H7 (cell line): ENCODE data around the gene CCDC138. TPM values are rescaled to one million over a fixed set of nuclear protein-coding genes. Genes with fewer than 3 reads are reported as not detected.

Source experiments
- DNase-seq: peaks from one replicate; pipeline ENCODE4 v3.0.0; 2012
- H3K27me3 ChIP-seq: 2 replicates; pipeline ENCODE4 v1.6.0; 2011; ENCODE audit warnings: mild to moderate bottlenecking, low read length; ENCODE audit not compliant: control insufficient read depth, insufficient read depth
- H3K36me3 ChIP-seq: replicated peaks from 2 replicates; pipeline ENCODE4 v1.5.1; 2011; ENCODE audit warnings: low read length; ENCODE audit not compliant: control insufficient read depth, insufficient read depth
- H3K4me3 ChIP-seq: 2 replicates; pipeline ENCODE4 v1.5.1; 2011; ENCODE audit warnings: low read depth, mild to moderate bottlenecking, control low read depth, low read length, moderate library complexity; ENCODE audit not compliant: insufficient read depth
- total RNA-seq: library from RNA; depleted of rRNA; stranded (reverse); fragments of >200 nt; shearing (Covaris generic); gene quantifications from 2 replicates; pipeline ENCODE4 v1.2.3, GENCODE V29; 2014

The CCDC138 gene
- total RNA-seq, 1 experiment from 2014 or later: 13.6 TPM

DNA sequence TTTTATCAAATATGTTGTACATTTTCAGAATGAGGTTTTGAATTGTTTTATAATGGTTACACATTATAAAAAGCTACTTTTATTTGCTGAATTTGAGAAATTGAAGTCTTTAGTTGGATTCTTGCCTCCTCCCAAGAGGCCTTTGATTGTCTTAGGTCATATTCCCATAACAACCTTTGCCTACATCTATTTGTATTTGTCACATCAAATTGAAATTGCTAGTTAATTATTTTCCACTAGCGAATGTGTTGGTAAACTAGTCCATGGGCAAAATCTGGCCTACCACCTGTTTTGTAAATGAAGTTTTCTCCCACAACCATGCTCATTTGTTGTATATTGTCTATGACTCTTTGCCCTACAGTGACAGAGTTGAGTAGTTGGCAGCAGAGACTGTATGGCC is 60.4 kb downstream of the CCDC138 start:
- Histone ChIP-seq H3K27me3 (no peaks in the 10 kb centered on the region), H3K36me3 (peaks cover 2% of the 10 kb centered on the region), H3K4me3 (no peak overlapping the region)
- DNase-seq: no peak

DNA sequence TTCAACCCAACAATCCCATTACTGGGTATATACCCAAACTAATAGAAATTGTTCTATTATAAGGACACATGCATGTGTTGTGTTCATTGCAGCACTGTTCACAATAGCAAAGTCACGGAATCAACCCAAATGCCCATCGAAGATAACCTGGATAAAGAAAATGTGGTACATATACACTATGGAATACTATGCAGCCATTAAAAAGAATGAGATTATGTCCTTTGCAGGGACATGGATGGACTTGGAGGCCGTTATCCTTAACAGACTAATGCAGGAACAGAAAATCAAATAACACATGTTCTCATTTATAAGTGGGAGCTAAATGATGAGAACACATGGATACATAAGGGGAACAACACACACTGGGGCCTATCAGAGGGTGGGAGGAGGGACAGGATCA is 65.8 kb downstream of the CCDC138 start:
- Histone ChIP-seq H3K4me3 (no peak overlapping the region), H3K36me3 (peaks cover 2% of the 10 kb centered on the region), H3K27me3 (no peaks in the 10 kb centered on the region)
- no peak for DNase-seq

DNA sequence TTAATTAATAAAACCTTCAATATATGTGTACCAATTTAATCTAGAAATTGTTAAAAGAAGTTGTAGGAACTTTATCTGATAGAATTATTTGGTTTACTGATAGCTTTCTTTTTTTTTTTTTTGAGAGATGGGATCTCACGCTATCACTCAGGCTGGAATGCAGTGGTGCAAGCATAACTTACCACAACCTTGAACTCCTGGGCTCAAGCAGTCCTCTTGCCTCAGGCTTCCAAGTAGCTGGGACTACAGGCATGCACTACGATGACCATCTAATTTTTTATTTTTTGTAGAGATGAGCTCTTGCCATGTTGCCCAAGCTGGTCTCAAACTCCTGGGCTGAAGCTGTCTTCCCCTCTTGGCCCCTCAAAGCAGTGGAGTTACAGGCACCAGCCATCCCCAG is 66.8 kb downstream of the CCDC138 start:
- Histone ChIP-seq H3K27me3 (no peaks in the 10 kb centered on the region), H3K36me3 (peaks cover 2% of the 10 kb centered on the region), H3K4me3 (no peak overlapping the region)
- DNase-seq: no peak

DNA sequence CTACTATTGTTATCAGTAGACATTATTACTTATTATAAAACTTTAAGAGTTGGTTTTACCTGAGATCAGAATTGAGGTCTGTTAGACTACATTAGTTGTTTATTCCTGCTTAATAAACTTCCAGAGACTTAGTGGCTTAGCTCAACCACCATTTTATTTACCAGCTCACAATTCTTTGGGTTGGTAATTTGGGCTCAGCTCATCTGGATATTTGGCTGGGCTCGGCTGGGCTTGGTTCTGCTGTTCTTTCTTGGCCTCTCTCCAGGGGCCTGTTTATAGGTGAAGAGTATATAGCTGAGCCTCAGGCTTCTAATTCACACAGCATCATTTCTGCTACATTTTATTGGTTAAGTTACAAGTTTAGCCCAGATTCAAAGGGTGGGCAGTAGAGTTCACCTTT is 67.9 kb downstream of the CCDC138 start:
- H3K36me3 ChIP-seq: peaks cover 2% of the 10 kb centered on the region
- no peak for DNase-seq
- no peak overlapping the region for H3K4me3 ChIP-seq
- no peaks in the 10 kb centered on the region for H3K27me3 ChIP-seq

DNA sequence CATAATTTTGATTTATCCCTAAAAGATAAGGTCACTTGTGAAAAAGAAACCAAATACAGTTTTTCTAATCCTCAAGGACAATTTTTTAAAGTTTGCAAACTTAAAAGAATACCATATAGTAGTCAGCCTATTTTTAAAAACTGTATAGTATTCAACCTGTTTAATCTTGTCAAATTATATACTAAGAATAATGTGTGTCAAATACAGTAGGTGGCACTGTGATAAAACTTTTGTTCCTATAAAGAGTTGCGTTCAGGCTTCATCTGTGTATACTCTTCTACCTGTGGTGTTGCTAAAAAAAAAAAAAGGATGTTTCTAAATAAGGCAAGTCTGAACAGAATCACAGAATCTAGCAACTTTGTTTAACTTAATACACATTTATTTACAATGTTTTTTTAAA is 68.6 kb downstream of the CCDC138 start:
- H3K4me3 ChIP-seq: no peak overlapping the region
- DNase-seq: no peak
- H3K36me3 ChIP-seq: no peaks in the 10 kb centered on the region; the same call in 1 of the 2 replicates
- H3K27me3 ChIP-seq: no peaks in the 10 kb centered on the region

DNA sequence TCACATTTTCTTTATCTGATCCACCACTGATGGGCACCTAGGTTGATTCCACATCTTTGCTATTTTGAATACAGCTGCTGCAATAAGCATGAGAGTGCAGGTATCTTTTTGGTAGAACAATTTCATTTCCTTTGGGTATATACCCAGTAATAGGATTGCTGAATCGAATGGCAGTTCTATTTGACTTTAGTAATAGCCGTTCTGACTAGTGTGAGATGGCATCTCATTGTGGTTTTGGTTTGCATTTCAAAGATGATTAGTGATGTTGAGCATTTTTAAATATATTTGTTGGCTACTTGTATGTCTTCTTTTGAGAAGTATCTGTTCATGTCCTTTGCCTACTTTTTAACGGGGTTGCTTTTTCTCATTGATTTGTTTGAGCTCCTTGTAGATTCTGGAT is 72.3 kb downstream of the CCDC138 start:
- Histone ChIP-seq H3K36me3 (no peaks in the 10 kb centered on the region; the same call in 1 of the 2 replicates), H3K4me3 (no peak overlapping the region), H3K27me3 (no peaks in the 10 kb centered on the region)
- no peak for DNase-seq

DNA sequence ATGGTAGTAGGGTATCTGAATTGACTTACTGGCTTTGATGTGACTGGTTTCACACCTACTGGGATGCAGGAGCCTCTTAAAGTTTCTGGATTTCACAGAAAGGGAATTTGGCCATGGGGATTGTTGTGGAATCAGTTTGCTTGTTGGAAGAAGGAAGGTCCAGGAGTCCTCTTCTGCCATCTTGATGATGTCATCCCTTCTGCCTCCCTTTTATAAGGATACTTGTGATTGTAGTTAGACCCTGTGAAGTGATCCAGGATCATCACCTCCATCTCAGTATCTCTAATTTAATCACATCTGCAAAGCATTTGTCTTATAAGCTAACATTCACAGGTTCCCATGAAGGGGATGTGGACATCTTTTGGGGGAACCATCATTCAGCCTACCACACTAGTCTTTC is 79.5 kb downstream of the CCDC138 start:
- Histone ChIP-seq H3K27me3 (no peaks in the 10 kb centered on the region), H3K4me3 (no peak overlapping the region), H3K36me3 (no peaks in the 10 kb centered on the region)
- no peak for DNase-seq

DNA sequence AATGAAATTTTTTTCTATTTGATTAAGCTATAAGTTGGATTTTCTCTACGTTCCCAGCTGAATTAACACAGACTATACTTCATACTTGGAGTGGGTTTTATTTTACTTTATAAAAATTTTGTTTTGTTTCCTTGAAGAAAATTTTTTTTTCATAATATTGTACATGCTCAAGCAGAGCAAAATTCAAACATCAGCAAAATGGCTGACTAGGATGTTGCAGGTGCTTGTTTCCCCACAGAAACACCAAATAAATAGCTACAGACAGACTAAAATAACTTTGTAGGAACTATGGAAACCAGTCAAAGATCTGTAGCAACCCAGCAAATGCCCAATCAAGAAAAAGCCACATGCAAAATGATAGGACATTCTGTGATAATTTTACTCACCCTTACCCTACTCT is 82.3 kb downstream of the CCDC138 start:
- no peaks in the 10 kb centered on the region for H3K27me3 ChIP-seq
- DNase-seq: no peak
- H3K36me3 ChIP-seq: no peaks in the 10 kb centered on the region
- no peak overlapping the region for H3K4me3 ChIP-seq

DNA sequence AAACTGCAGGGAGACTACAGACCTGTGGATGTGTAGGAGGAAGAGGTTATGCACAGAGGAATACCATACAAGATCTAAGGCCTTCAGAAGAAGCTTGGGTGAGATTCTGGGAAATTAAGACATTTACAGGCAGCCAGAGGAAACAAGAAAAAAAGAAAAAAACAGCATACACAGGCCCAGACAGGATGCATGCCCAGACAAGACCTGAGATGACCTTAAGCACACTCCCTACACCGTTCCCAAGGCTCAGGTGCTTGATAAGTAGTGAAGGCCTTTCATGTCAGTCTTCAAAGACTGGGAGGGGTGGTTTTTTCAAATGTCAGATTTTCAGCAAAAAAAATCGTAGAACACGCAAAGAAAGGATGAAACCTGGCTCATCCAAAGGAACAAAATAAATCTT is 83.0 kb downstream of the CCDC138 start:
- Histone ChIP-seq H3K36me3 (no peaks in the 10 kb centered on the region), H3K4me3 (no peak overlapping the region), H3K27me3 (no peaks in the 10 kb centered on the region)
- DNase-seq: no peak

DNA sequence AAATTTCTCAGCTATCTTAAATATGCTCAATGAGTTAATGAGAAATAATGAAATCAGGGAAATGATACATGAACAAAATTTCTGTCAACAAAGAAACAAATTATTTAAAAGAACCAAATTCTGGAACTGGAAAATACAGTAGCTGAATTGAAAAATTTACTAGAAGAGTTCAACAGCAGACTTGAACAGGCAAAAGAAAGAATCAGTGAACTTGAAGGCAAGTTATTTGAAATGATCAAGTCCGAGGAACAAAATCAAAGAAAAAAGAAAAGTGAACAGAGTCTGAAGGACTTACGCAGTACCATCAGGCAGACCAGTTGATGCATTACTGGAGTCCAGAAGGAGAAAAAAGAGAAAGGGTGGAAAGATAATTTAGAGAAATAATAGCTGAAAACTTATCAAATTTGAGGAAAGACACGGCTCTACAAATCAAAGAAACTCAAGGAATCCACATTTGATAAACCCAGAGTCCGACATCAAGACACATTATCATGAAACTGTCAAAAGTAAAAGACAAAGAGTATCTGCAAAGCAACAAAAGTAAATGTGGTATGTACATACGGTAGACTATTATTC is 83.6 kb downstream of the CCDC138 start:
- DNase-seq: no peak
- Histone ChIP-seq H3K27me3 (no peaks in the 10 kb centered on the region), H3K4me3 (no peak overlapping the region), H3K36me3 (no peaks in the 10 kb centered on the region)

DNA sequence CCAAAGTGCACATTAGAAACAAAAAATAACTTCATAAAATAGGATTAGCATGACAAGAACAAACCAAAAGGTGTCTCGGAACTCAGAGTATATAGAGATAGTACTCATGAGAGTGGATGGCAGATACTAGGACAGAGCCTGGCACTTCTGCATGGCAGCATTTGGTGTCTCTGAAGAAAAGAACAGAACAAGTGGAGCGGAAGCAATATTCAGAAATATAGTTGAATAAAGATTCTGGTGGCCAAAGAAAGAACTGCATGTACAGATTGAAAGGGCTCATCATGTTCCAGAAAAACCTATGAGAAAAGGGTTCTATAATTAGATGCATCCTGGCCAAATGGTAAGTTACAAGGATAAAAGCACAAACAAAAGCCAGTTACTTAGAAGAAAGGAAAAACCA is 90.9 kb downstream of the CCDC138 start:
- Histone ChIP-seq H3K4me3 (no peak overlapping the region), H3K27me3 (no peaks in the 10 kb centered on the region)

DNA sequence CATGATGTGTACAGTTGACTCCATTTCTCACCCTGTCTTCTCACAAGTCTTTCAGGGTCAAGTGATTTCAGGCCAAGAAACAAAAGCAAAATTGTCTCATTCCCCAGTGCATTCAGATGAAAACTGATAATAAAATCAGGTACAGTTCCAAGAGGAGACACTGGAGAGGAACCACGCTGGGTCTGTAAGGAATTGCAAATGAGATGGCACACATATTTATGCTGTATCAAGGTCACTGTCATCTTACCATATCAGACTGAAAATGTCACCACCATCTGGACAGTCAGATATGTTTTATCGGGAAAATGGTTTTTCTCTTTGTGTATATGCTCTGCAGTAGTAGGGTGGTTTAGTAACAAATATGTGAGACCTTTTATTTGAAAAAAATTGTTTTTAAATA is 91.7 kb downstream of the CCDC138 start:
- Histone ChIP-seq H3K4me3 (no peak overlapping the region), H3K27me3 (no peaks in the 10 kb centered on the region), H3K36me3 (no peaks in the 10 kb centered on the region)
- DNase-seq: no peak

More for the DNA sequence above, 90.9 kb downstream of the CCDC138 start:
- no peaks in the 10 kb centered on the region for H3K36me3 ChIP-seq
- DNase-seq: no peak

DNA sequence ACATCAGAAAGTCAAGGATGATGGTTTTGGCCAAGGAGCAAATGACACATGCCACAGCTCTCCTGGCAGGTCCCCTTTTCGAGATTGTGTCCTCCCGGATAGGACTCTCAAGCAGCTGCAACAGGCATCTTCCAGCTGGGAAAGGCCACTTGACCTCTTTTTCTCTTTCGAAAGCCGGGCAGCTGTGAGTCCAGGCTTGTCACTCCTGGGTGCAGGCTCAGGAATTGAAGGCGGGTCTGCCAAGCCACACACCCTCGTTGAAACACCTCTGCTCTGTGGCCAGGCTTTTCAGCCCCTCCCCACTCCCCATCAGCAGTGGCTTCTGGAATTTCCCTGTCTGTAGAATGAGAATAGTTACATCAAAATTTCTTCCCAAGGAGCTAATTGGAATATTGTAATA is 98.0 kb downstream of the CCDC138 start:
- peak; percentile 46 for DNase-seq

DNA sequence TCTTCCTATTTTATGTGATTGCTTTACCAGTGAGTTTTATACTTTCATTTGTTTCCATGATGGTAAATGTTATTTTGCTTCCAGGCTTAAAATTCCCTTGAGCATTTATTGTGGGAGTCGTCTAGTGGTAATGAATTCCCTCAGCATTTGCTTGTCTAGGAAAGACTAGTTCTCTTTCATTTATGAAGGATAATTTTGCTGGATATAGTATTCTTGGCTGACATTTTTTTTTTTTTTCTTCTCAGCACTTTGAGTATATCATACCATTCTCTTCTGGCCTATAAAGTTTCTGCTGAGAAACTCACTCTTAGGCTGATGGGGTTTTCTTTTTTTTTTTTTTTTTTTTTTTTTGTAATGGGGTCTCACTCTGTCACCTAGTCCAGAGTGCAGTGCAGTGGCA is 103.3 kb downstream of the CCDC138 start:
- H3K36me3 ChIP-seq: no peaks in the 10 kb centered on the region
- no peaks in the 10 kb centered on the region for H3K27me3 ChIP-seq
- no peak for DNase-seq
- H3K4me3 ChIP-seq: no peak overlapping the region

More for the DNA sequence above, 98.0 kb downstream of the CCDC138 start:
- Histone ChIP-seq H3K27me3 (no peaks in the 10 kb centered on the region), H3K4me3 (no peak overlapping the region), H3K36me3 (no peaks in the 10 kb centered on the region)

DNA sequence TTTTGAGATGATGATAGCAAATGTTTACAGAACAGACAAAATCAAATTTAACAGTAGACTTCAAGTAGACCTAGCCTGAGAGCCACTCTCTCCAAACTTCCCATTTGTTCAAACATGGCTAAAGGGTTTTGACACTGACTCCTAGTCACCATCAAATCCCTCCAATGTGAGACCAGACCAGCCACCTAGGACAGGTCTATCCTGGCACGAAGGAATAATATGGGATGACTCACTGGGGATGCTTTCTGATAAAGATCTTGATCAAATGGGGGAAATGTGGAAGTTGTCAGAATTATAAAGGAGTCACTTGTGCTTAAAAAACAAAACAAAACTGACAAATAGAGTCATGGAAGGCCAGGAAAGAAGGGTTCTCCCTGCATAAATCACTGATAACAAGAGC is 106.7 kb downstream of the CCDC138 start:
- H3K4me3 ChIP-seq: no peak overlapping the region
- no peaks in the 10 kb centered on the region for H3K27me3 ChIP-seq
- DNase-seq: no peak
- no peaks in the 10 kb centered on the region for H3K36me3 ChIP-seq

DNA sequence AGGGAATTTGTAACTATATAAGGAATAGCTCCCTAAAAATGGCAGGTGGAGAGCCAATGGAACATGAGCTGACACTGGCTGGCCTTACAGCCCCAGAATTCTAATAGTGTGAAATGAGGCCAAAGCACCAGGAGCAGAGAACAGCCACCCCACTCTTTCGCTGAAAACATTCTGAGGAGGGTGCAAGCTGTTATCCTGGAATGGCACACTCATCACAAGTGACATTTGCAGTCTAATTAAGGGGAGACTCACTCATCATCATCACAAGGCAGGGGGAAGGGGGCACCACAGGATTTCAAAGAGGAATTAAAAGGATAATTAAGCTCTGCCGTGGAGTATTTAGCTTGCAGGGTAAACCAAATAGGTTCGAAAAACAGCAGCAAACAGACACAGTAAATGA is 108.2 kb downstream of the CCDC138 start:
- no peaks in the 10 kb centered on the region for H3K27me3 ChIP-seq
- DNase-seq: no peak
- H3K36me3 ChIP-seq: no peaks in the 10 kb centered on the region
- H3K4me3 ChIP-seq: no peak overlapping the region
